ENCODE measurements around the gene ACER2. TPM values are rescaled to one million over a fixed set of nuclear protein-coding genes. Genes with fewer than 3 reads are reported as not detected.

ACER2 gene
- total RNA-seq, 4 donors from 2014 or later: 29.4 to 46.7 (median 32.5) TPM

DNA sequence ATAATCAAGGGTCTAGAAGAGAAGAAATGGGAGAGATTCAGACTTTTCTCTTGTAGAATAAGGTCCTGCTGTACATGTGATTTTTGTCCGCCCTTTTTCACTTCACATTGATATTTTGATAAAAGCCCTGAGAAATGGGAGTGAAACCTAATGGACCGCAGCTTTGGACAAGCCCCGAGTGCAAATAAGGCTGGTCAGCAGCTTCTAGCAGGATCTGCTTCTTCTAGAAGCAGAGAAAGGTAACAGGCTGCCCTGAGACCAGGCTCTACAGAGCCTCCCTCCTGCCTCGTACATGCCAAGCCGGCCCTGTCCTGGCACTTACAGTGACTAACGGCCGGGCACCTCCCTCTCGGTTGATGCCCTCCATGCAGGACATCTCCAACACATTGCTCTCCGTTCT lies 33.4 kb downstream of the ACER2 start:
- TF ChIP-seq, protein P1, sequence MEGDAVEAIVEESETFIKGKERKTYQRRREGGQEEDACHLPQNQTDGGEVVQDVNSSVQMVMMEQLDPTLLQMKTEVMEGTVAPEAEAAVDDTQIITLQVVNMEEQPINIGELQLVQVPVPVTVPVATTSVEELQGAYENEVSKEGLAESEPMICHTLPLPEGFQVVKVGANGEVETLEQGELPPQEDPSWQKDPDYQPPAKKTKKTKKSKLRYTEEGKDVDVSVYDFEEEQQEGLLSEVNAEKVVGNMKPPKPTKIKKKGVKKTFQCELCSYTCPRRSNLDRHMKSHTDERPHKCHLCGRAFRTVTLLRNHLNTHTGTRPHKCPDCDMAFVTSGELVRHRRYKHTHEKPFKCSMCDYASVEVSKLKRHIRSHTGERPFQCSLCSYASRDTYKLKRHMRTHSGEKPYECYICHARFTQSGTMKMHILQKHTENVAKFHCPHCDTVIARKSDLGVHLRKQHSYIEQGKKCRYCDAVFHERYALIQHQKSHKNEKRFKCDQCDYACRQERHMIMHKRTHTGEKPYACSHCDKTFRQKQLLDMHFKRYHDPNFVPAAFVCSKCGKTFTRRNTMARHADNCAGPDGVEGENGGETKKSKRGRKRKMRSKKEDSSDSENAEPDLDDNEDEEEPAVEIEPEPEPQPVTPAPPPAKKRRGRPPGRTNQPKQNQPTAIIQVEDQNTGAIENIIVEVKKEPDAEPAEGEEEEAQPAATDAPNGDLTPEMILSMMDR (IDR thresholded peaks at IDR 0.05; ENCODE audit: low read depth): no peak

- TF ChIP-seq, protein P1 (IDR thresholded peaks at IDR 0.05; ENCODE audit: low read depth): no peak
These were observed 36.6 kb downstream of the ACER2 start for GRCh38 chr9:19445452-19445851.

DNA sequence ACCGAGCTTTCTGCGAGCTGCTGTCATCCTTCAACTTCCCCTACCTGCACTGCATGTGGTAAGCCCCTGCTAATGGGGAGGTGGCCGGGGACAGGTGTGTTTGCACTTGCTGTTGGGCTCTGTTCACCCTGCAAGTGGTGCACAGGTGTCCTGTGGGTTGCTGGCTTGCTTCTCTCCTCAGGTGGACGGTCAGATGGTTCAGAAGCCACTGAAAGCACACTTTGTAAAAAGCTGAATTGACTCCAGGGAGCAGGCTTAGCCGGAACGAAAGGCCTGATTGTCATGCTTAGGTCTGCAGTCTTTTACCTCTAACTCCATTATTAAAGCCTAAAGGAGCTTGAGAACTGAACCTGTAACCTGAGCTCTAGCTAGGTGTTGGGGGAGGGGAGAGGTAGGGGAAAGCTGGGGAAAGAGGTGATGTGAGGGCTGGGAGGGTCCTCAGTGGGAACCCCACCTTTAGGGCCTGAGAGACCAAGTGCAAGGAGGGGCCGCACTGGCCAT lies 37.6 kb downstream of the ACER2 start:
- TF ChIP-seq, protein P1 (IDR thresholded peaks at IDR 0.05; ENCODE audit: low read depth): no peak

DNA sequence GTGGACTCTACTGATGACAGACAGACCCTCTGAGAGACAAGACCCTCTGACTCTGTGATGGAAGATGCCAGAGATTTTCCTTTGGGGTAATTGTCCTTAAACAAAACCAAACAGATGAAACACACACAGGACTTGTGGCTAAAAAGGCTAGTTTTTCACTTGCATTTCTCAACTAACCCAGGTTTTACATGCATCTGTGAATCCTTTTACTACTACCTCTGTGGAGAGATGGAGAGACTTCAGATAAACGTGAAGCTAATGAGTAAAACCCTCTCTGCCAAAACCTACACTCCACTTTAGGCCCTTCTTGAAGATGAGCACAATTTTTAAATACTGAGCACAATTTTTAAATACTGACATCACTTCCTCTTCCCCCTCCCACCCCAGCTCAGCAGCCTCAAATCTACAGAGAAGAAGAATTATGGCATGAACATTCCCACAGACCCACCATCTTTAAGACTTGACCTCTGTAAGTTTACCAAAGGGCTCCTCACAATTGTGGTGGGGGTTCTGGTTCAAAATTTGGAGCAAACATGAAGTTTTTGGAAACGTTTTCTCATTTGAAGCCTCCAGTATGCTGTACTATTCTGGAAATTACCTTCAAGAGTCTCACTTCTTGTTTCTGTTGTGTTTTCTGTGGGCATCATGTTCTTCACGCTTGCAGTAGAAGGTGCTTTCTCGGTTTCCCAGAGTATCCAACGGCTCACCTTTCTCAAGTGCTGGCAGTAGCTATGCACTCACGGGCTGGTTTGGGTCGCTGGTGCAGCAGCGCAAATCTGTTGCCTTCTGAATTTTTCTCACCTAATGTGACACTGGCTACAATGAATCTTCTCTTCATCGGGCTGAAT lies 42.7 kb downstream of the ACER2 start:
- TF ChIP-seq, protein P1 (IDR thresholded peaks at IDR 0.05; ENCODE audit: low read depth): no peak

- TF ChIP-seq, protein P1 (IDR thresholded peaks at IDR 0.05; ENCODE audit: low read depth): no peak
These were observed 47.6 kb downstream of the ACER2 start for GRCh38 chr9:19456426-19456825.

DNA sequence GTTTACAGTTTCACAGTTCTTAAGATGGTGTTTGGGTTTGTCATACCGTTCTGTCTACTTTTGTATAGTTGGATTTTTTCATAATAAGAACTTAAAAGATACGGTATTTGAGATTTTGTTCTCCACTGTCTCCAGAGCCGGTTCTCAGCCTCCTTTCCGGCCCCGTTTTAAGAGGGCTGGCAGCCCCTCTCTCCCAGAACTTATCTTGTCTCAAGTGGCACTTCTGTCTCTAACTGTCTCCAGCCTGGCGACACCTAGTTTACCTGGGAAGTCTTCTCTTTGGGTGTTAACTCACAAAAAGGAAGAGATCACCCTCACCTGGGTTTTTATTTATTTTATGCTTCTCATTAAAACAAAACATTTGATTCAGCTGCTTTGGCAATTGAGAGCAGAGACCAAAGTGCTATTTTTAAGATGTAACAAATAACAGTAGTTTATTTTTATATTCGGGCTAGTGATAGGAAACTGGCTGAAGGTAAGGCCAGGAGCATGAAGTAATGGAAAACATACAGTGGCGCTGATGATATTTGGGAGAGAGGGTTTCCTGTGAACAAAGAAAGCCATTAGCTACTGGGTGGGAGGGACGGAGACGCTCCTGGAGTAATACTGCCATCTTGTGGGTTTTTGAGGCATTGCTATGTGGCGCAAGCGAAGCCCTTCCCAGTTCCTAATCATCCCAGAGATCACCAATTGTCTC lies 48.3 kb downstream of the ACER2 start:
- TF ChIP-seq, protein P1 (IDR thresholded peaks at IDR 0.05; ENCODE audit: low read depth): no peak

- TF ChIP-seq, protein P1 (IDR thresholded peaks at IDR 0.05; ENCODE audit: low read depth): no peak
These were observed 48.8 kb downstream of the ACER2 start for GRCh38 chr9:19457693-19458009.

Measured in subcutaneous adipose tissue (tissue), 4 donors.